Mesodermal cell (in vitro differentiated cells): Measurements from ENCODE around the gene LHFPL6.

ENCODE experiments used
- H3K27ac ChIP-seq: 2 replicates; pipeline ENCODE4 v1.7.0; 2013; ENCODE audit warnings: mild to moderate bottlenecking, low read depth, low read length, moderate library complexity; ENCODE audit not compliant: severe bottlenecking
- H3K36me3 ChIP-seq: 2 replicates; pipeline ENCODE4 v1.7.1; 2013; ENCODE audit warnings: mild to moderate bottlenecking, low read length, moderate library complexity; ENCODE audit not compliant: control insufficient read depth, insufficient read depth
- H3K4me1 ChIP-seq: one replicate; pipeline ENCODE4 v1.7.1; 2013; ENCODE audit warnings: mild to moderate bottlenecking, low read length; ENCODE audit not compliant: insufficient read depth, control insufficient read depth, poor library complexity, severe bottlenecking
- H3K4me3 ChIP-seq: 2 replicates; pipeline ENCODE4 v1.7.0; 2013; ENCODE audit warnings: low read length, control low read depth, mild to moderate bottlenecking; ENCODE audit not compliant: insufficient read depth, poor library complexity, severe bottlenecking; ENCODE audit errors: extremely low read depth
- H3K9me3 ChIP-seq: 2 replicates; pipeline ENCODE4 v1.7.1; 2013; ENCODE audit warnings: mild to moderate bottlenecking, low read length, moderate library complexity; ENCODE audit not compliant: control insufficient read depth
- WGBS, 2 experiments: methylation state at CpG; one replicate each; pipeline ENCODE4 v1.1.5; 2013; ENCODE audit warnings: missing lambda C conversion rate in 2 of 2; ENCODE audit not compliant: insufficient coverage in 2 of 2; 5-methylcytosine and 5-hydroxymethylcytosine counted together

The LHFPL6 gene

DNA sequence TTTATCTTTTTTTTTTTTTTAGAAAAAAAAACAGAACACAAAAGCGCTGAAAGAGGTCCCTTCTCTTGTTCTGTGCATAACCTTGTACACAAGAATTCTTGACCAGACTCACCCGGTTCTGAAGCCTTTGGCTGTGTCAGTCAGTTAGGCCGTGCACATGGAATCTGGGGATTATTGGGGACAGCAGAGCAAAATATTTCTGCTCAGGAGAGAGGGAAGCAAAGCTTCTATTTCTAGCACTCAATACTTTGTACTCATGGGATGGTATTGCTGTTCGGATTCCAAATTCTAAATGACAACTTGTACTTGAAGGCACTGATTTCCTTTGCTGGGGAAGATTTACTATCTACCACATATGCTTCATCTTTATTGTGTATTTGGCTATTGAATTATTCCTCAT lies 292.0 kb downstream of the LHFPL6 start:
- H3K4me1 ChIP-seq: no peaks in the 10 kb centered on the region
- 83 to 90% methylated on average over 2 of the region's 4 CpGs for WGBS, 2 experiments

DNA sequence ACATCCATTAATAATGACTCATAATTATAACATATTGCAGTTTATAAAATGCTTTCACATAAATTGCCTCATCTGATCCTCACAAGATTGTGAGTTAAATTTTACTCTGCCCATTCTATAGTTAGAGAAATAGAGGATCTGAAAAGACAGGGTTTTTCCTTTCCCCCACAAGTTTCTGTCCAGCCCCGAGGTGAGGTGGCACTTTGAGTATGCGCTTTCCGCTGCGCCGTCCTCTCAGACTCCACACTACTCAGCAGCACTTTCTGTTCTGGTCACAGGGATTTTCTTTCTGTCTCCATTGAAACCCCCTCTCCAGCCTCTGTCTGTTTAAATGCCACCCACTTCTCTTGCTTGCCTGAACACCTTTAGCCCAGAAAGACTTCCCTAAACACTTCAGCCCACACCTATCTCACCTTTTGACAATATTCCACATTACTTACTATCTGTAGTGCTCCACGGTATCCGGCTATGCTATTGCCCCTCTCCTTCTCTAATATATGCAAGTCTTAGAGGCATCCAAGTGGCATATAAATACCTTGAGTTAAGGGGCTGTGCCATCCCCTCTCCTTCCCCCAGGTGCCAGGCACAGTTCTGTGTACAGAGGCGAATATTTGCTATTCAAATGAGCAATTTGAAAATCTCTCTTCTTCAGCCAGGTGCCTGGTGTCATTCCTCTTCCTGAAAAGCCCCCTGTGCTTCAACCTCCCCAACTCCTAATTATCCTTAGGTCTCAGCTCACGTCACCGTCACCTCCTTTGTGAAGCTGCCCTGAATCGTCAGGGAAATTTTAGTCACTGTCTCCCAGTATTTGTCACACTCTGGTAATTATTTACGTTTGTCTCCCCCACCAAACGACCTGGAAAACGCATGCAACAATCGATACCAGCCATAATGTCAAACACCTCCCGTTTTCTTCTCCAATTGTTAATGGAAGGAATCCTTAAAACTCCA lies 296.1 kb downstream of the LHFPL6 start:
- Histone ChIP-seq H3K9me3 (no peaks in the 10 kb centered on the region), H3K27ac (no peak overlapping the region), H3K36me3 (no peaks in the 10 kb centered on the region), H3K4me1 (no peaks in the 10 kb centered on the region), H3K4me3 (no peak overlapping the region)
- 78 to 81% methylated on average over 10 to 11 of the region's 16 CpGs for WGBS, 2 experiments

More for the DNA sequence above, 292.0 kb downstream of the LHFPL6 start:
- no peaks in the 10 kb centered on the region for H3K9me3 ChIP-seq
- H3K27ac ChIP-seq: no peak overlapping the region
- H3K36me3 ChIP-seq: no peaks in the 10 kb centered on the region
- H3K4me3 ChIP-seq: no peak overlapping the region

DNA sequence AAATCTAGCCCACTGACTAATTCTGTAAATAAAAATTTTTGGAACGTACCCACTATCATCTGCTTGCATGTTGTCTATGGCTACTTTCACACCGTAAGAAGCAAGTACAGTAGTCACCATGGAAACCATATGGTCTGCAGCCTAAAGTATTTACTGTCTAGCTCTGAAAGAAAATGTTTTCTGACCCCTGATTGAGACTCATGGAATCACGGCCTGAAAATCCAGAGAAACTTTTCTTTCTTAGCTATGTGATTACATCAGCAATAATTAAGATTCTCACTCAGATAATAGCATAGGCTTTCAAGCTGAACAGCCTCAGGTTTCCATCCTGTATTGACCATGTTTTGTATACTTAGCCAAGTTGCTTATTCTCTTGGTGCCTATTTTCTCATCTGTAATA lies 300.2 kb downstream of the LHFPL6 start:
- WGBS, 2 experiments: 97 to 100% methylated on average over 1 to 3 of the region's 3 CpGs

DNA sequence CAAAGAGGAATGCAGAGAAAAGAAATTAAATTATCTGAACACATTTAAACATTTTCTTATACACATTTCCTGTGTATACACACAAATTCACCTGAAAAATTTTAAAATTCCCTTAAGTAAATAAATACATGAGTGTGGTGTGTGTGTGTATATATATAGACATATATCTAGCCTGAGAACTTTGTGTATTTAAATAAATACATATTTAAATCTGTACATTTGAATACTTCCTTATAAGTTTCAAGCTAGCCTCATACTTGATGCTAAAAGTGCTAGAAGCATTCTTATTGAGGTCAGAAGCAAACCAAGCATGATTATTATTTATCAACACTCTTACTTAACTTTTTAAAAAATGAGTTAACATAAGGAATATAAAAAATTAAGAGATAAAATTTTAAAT lies 304.0 kb downstream of the LHFPL6 start:
- Histone ChIP-seq H3K9me3 (peaks cover 28% of the 10 kb centered on the region), H3K4me1 (no peaks in the 10 kb centered on the region), H3K27ac (no peak overlapping the region), H3K36me3 (no peaks in the 10 kb centered on the region), H3K4me3 (no peak overlapping the region)

More for the DNA sequence above, 300.2 kb downstream of the LHFPL6 start:
- no peak overlapping the region for H3K4me3 ChIP-seq
- no peaks in the 10 kb centered on the region for H3K36me3 ChIP-seq
- no peaks in the 10 kb centered on the region for H3K4me1 ChIP-seq
- H3K9me3 ChIP-seq: peaks cover 3% of the 10 kb centered on the region
- no peak overlapping the region for H3K27ac ChIP-seq

DNA sequence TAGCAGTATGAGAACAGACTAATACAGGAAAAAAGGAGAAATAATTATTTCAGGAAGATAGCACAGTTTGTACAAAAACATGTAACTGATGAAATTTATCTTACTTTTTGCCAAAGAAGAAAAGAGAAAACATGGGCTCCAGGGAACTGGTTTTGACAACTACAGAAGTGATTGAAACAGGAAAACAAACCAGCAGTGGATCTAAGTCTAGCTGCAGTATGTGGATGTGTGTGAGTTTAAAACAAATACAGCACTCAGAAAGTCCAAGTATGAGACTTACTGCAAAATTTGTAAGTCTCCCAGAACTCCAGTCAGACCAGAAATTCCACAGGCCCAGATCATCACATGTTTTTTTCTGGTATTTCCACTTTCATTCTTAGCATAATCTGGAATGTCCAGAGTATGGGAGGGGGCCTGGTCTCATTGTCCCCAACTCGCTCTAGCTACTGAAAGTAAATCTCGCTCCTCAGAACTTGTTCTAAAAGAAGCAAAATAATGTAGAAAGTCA lies 305.3 kb downstream of the LHFPL6 start:
- 80% methylated on average over 1 of the region's 2 CpGs; no CpG with 5 or more reads in 1 of the 2 experiments for WGBS, 2 experiments
- H3K4me1 ChIP-seq: no peaks in the 10 kb centered on the region
- H3K36me3 ChIP-seq: no peaks in the 10 kb centered on the region
- H3K4me3 ChIP-seq: no peak overlapping the region
- peaks cover 28% of the 10 kb centered on the region for H3K9me3 ChIP-seq
- H3K27ac ChIP-seq: no peak overlapping the region

DNA sequence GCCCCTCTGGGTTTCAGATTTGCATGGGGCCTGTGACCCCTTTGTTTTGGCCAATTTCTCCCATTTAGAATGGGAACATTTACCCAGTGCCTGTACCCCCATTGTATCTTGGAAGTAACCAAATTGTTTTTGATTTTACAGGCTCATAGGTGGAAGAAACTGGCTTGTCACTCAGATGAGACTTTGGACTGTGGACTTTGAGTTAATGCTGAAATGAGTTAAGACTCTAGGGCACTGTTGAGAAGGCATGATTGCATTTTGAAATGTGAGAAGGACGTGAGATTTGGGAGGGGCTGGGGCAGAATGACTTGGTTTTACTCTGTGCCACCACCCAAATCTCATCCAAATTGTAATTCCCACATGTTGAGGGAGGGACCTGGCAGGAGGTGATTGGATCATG lies 306.0 kb downstream of the LHFPL6 start:
- Histone ChIP-seq H3K9me3 (peaks cover 28% of the 10 kb centered on the region), H3K4me1 (no peaks in the 10 kb centered on the region), H3K36me3 (no peaks in the 10 kb centered on the region), H3K4me3 (no peak overlapping the region), H3K27ac (no peak overlapping the region)
- WGBS, 2 experiments: no CpG with 5 or more reads among the region's 1 CpG

DNA sequence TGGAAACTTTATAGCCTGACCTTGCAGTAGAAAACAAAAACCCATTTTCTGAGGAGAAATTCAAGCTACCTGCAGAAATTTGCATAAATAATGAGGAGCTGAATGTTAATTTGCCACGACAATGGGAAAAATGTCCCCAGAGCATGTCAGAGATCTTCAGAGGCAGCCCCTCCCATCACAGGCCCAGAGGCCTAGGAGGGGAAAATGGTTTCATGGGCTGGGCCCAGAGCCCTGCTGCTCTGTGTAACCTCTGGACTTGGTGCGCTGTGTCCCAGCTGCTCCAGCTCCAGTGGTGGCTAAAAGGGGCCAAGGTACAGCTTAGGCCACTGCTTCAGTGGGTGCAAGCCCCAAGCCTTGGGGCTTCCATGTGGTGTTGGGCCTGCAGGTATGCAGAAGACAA lies 306.8 kb downstream of the LHFPL6 start:
- H3K27ac ChIP-seq: no peak overlapping the region
- no peak overlapping the region for H3K4me3 ChIP-seq
- H3K9me3 ChIP-seq: peaks cover 28% of the 10 kb centered on the region
- no peaks in the 10 kb centered on the region for H3K36me3 ChIP-seq
- 63 to 68% methylated on average over 1 to 2 of the region's 2 CpGs for WGBS, 2 experiments
- no peaks in the 10 kb centered on the region for H3K4me1 ChIP-seq
